CD4-positive, alpha-beta T cell treated with Interleukin-6 at 100 ng/mL for 8 hours (primary cell): ENCODE measurements around the gene ULK4.
"Not testable (repeated sequence)": the region's sequence is repeated elsewhere in the genome, so short reads cannot be mapped to it uniquely, and the experiment has no call there.

ENCODE experiments used
- DNase-seq: peaks from one replicate; pipeline ENCODE4 v3.0.0-alpha.2; 2020; ENCODE audit warnings: mixed read lengths, low spot score

The ULK4 gene

GRCh38 chr3:41872157-41872556 lies 89.7 kb downstream of the ULK4 start:
- no peak for DNase-seq

DNA sequence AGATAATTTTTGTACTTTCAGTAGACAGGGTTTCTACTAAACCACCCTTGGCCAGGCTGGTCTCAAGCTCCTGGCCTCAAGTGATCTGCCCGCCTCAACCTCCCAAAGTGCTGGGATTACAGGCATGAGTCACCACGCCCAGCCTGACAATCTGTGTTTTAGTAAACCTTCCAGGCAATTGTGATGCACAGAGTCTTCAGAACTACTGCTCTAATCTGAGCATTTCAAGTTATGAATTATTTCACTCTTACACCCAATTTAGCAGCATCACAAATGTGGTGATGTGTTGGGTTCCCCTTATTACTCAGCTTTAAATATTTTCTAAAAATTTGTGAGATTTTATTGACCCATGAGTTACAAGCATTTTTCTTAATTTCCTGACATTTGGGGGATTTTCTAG lies 94.4 kb downstream of the ULK4 start:
- no peak for DNase-seq

DNA sequence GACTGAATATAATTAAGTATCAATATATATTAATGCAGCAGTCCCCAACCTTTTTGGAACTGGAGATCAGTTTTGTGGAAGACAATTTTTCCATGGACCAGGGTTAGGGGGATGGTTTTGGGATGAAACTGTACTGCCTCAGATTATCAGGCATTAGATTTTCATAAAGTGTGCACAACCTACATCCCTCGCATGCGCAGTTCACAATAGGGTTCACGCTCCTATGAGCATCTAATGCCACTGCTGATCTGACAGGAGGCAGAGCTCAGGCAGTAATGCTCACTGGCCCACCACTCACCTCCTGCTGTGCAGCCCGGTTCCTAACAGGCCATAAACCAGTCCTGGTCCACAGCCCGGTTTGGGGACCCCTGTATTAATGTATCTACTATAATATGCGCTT lies 95.6 kb downstream of the ULK4 start:
- DNase-seq, result no peak

DNA sequence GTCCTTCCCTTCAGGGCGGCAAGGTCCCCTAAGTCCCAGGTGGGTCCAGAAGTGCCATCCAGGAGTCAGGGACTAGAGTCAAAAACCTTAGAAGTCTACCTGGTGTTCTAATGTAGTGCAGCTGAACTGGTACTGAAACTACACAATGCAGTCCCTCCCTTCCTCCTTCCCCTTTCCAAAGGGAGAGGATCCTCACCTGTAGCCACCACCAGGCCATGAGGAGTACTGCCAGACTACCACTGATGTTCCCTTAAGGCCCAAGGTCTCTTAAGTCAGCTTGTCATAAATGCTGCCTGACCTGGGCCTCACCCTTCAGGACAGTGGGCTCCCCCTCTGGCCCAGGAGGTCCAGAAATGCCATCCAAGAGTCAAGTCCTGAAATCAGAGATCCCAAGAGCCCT lies 98.9 kb downstream of the ULK4 start:
- no peak for DNase-seq

DNA sequence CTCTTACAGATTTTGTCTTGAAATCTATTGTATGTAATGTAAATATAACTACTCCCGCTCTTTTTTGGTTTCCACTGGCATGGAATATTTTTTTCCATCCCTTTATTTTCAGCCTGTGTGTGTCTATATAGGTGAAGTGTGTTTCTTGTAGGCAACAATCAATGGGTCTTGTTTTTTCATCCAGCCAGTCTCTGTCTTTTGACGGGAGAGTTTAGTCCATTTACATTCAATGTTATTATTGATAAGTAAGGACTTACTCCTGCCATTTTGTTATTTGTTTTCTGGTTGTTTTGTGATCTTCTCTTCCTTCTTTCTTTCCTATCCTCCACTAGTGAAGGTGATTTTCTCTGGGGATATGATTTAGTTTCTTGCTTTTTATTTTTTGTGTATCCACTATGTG lies 101.4 kb downstream of the ULK4 start:
- not testable (repeated sequence) for DNase-seq

DNA sequence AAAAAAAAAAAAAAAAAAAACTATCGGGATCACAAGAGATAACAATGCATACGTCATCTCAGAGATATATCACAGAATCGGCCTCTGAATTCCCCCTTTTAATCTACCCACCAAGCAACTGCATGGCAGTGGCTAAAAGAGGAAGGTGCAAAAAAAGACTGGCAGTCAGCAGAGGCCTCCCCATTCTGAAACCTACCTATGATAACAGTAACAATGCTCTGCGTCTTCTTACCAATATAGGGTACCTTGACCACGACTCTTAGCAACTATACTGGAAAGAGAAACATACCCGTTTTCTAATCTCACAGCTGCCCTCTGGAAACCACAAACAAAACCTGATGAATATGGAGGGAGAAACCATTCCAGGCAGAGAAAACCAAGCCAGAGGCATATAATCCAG lies 106.9 kb downstream of the ULK4 start:
- DNase-seq, result no peak

DNA sequence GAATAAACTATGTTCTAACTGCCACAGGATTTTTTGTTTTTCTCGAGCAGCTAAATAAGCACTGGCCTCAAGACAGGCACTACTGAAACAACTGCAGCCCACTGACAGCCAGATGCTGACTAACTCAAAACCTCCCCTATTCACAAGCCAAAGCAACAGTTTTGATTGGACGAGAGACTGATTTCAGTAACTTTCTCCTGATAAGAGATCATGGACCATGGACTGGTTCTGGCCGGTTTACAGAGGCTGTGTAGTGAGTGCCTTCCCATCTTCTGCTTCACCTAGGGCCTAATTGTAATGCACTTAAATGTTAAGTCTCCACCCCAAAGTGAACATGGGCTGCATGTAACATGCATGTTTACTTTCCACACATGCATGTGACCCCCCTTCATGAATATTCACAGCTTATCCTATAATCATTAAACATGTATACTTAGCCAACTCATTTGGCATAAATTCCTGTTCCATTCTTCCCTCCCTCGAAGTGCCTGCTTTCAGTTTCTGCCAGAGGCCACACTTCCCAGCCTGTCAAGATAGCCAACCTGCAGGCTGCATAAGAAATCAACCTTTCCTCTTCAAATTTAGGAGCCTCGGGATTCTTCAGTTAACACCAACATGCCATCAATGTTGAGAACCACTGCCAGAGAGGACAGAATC lies 108.2 kb downstream of the ULK4 start:
- DNase-seq, result no peak

DNA sequence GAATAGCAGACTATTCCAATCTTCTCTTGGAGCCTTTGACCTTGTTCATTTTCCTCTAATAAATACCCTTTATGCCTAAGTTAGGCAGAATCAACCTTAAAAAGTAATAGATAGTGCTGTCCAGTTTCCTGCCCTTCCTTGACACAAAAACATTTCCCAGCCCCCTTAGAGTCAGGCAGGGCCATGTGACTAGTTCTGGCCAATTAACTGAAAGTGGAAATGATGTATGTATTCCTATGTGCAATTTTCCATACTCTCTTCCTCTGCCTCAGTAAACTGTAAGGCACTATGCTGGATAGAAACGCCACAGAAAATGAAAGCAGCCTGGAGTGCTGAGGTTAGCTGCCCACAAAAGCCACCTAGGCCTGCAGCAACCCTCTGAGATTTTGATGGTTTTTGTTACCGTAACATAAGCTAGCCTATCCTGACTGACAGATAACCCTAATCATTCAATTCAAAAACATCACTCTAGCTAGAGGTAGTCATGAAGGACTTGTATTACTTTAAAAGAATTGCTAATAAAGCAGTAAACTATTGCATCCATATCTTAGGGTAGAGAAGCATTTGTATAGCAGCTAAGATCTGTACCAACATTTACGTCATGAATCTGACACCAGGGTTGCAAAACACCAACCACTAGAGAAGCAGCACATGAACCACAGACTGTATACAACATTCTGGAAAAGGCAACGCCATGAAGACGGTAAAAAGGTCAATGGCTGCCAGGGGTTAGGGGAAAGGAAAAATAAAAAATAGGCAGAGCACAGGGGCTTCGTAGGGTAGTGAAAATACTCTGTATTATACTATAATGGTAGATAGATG lies 112.9 kb downstream of the ULK4 start:
- DNase-seq, result no peak

DNA sequence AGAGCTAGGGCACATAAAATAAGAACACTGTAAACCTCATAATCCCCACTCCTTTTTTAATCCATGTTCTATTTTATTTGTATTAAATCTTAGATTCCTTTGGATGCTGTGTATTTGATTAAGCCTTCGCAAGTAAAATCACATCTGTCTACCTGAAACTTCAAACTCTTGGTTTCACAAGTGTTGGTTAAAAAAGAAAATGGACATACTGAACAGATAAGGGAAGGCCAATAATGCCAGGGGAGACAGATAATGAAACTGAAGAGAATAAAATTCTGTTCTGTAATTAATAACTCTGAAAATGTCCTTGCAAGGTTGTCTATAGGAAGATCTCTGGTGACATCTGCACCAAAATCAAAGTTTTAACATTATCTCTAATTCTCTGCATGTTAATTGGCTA lies 114.2 kb downstream of the ULK4 start:
- DNase-seq, result no peak

- no peak for DNase-seq
Observed at GRCh38 chr3:41846850-41847249, 115.1 kb downstream of the ULK4 start.

DNA sequence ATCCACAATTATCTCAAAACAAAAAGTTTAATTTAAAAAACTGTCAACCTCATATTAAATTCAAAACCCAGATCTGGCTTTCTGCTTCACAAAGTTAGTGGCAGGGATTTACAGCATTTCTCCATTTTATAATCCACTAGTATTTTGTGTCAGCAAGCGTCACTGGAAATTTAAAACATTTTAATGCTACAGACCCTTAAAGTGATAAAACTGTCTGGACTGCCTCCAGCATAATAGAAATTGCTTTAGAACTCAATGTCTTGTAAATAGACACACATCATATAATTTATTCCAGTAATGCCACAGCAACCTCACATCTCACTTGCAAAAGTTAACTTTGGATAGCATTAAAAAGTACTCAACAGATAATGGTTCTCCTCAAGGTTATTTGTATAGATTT lies 116.1 kb downstream of the ULK4 start:
- DNase-seq, result no peak

DNA sequence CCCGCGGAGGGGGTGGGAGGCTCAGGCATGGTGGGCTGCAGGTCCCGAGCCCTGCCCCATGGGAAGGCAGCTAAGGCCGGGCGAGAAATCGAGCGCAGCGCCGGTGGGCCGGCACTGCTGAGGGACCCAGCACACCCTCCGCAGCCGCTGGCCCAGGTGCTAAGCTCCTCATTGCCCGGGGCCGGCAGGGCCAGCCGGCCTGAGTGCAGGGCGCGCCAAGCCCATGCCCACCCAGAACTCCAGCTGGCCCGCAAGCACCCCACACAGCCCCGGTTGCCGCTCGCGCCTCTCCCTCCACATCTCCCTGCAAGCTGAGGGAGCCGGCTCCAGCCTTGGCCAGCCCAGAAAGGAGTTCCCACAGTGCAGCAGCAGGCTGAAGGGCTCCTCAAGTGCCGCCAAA lies 117.6 kb downstream of the ULK4 start:
- not testable (repeated sequence) for DNase-seq

GRCh38 chr3:41840936-41841668 lies 120.8 kb downstream of the ULK4 start:
- not testable (repeated sequence) for DNase-seq

GRCh38 chr3:41836360-41837134 lies 125.4 kb downstream of the ULK4 start:
- no peak for DNase-seq

DNA sequence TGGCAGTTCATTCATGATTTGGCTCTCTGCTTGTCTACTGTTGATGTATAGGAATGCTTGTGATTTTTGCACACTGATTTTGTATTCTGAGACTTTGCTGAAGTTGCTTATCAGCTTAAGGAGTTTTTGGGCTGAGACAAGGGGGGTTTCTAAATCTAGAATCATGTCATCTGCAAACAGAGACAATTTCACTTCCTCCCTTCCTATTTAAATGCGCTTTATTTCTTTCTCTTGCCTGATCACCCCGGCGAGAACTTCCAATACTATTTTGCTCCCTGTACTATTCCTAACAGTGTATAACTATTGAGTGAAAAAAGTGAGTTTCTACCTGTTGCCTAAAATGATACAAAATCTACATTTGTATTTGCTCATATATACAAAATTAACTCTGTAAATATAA lies 128.3 kb downstream of the ULK4 start:
- no peak for DNase-seq

GRCh38 chr3:41819236-41819635 lies 142.7 kb downstream of the ULK4 start:
- no peak for DNase-seq

DNA sequence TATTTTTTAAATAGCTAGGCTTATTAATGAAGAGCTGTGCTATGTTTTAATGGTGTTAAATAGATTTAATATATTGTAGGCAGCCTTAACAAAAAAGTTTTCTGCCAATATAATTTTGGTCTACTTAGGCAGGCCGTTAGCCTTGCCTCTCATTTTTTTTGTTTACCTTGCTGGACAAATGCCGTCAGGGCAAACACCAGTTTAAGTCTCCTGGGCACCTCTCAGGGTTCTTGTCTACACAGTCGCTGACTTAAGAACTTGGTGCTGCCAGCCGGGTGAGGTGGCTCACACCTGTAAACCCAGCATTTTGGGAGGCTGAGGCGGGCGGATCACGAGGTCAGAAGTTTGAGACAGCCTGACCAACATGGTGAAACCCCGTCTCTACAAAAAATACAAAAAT lies 153.3 kb downstream of the ULK4 start:
- no peak for DNase-seq

GRCh38 chr3:41808152-41808551 lies 153.8 kb downstream of the ULK4 start:
- no peak for DNase-seq

GRCh38 chr3:41794748-41795589 lies 166.9 kb downstream of the ULK4 start:
- DNase-seq, result no peak

DNA sequence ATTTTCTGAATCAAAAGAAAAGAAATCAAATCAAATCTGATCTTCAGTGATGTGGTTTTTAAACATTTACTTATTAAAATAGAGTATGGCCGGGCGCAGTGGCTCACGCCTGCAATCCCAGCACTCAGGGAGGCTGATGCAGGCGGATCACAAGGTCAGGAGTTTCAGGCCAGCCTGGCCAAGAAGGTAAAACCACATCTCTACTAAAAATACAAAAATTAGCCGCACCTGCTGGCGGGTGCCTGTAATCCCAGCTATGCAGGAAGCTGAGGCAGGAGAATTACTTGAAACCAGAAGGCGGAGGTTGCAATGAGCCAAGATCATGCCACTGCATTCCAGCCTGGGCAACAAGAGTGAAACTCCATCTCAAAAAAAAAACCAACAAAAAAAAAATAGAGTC lies 169.1 kb downstream of the ULK4 start:
- no peak for DNase-seq

GRCh38 chr3:41769106-41769505 lies 192.8 kb downstream of the ULK4 start:
- DNase-seq, result no peak
